PC-9 (cell line): ENCODE data around the gene SDK1. TPM values are rescaled to one million over a fixed set of nuclear protein-coding genes. Genes with fewer than 3 reads are reported as not detected.

ENCODE experiments used
- BruUV-seq: library from RNA; stranded (reverse); fragments of 400-500 nt; replicated peaks from 2 replicates; lab custom pipeline; 2021; lab: Mats Ljungman, UMichigan
- CTCF ChIA-PET: fragments of 300-600 bp; sonication (Branson Sonifier 250); formaldehyde crosslinking; loops from one replicate; lab custom pipeline; 2022; ENCODE audit warnings: antibody characterized with exemption; lab: Charles Lee
- POLR2A ChIA-PET: fragments of 300-600 bp; sonication (Branson Sonifier 250); formaldehyde crosslinking; loops from one replicate; lab custom pipeline; 2022; ENCODE audit warnings: antibody characterized with exemption; ENCODE audit not compliant: unreplicated experiment; lab: Charles Lee
- DNase-seq, 2 experiments: peaks; one replicate each; pipeline versions ENCODE4 v3.0.0 to v3.0.0-alpha.2; 2015 to 2022; ENCODE audit warnings: mixed read lengths in 1 of 2
- H2AFZ ChIP-seq: fragments of 200-600 bp; sonication (generic); 2 replicates; pipeline ENCODE4 v1.8.1; 2017; ENCODE audit warnings: antibody characterized with exemption
- H3F3A ChIP-seq: fragments of 200-600 bp; sonication (generic); 2 replicates; pipeline ENCODE4 v1.8.1; 2017; ENCODE audit warnings: antibody characterized with exemption, mild to moderate bottlenecking, low read depth; ENCODE audit not compliant: insufficient read depth
- H3K27ac ChIP-seq: fragments of 200-600 bp; sonication (generic); 2 replicates; pipeline ENCODE4 v1.6.1; 2016; ENCODE audit warnings: mixed run types
- H3K27me3 ChIP-seq: fragments of 200-600 bp; sonication (generic); 2 replicates; pipeline ENCODE4 v1.6.1; 2016; ENCODE audit warnings: low read depth, mixed run types; ENCODE audit not compliant: insufficient read depth
- H3K36me3 ChIP-seq: fragments of 200-600 bp; sonication (generic); 2 replicates; pipeline ENCODE4 v1.6.1; 2016; ENCODE audit warnings: low read depth, mixed run types
- H3K4me1 ChIP-seq: fragments of 200-600 bp; sonication (generic); replicated peaks from 2 replicates; pipeline ENCODE4 v1.6.1; 2016; ENCODE audit warnings: mixed run types; ENCODE audit not compliant: insufficient read depth
- H3K4me2 ChIP-seq: fragments of 200-600 bp; sonication (generic); 2 replicates; pipeline ENCODE4 v1.6.1; 2017; ENCODE audit warnings: mixed run types
- H3K4me3 ChIP-seq: fragments of 200-600 bp; sonication (generic); 2 replicates; pipeline ENCODE4 v1.6.1; 2016; ENCODE audit warnings: mixed run types
- H3K79me2 ChIP-seq: fragments of 200-600 bp; sonication (generic); 2 replicates; pipeline ENCODE4 v1.6.1; 2017; ENCODE audit warnings: low read depth, mixed run types
- H3K9me2 ChIP-seq: fragments of 200-600 bp; sonication (generic); 2 replicates; pipeline ENCODE4 v1.8.1; 2017; ENCODE audit warnings: mild to moderate bottlenecking; ENCODE audit not compliant: insufficient read depth
- H3K9me3 ChIP-seq: fragments of 200-600 bp; sonication (generic); 2 replicates; pipeline ENCODE4 v1.8.1; 2016; ENCODE audit warnings: low read depth; ENCODE audit not compliant: insufficient read depth
- H4K20me1 ChIP-seq: fragments of 200-600 bp; sonication (generic); 2 replicates; pipeline ENCODE4 v1.8.1; 2017; ENCODE audit not compliant: insufficient read depth
- CTCF ChIP-seq: fragments of 200-600 bp; sonication (generic); conservative IDR thresholded peaks from 2 replicates; pipeline ENCODE4 v1.6.1; 2017; ENCODE audit warnings: mixed run types, antibody characterized with exemption, mild to moderate bottlenecking, moderate library complexity
- EZH2 ChIP-seq: fragments of 200-600 bp; sonication (generic); IDR thresholded peaks from 2 replicates; pipeline ENCODE4 v1.8.0; 2017; ENCODE audit warnings: antibody characterized with exemption, low read depth
- intact Hi-C: fragments of 100-400 bp; cut with micrococcal nuclease; formaldehyde crosslinking; loops from one replicate; pipeline ENCODE4 v1.10.0; 2022; ENCODE audit not compliant: unreplicated experiment
- total RNA-seq: library from RNA; stranded (reverse); gene quantifications from 2 replicates; pipeline ENCODE4 v1.2.3, GENCODE V29; 2021

SDK1 gene
- total RNA-seq, 1 experiment from 2014 or later, result not detected

- intact Hi-C loops, result no loop called here
- Histone ChIP-seq H3K4me1 (no peaks in the 10 kb centered on the region), H3K27me3 (peaks cover 25% of the 10 kb centered on the region), H3K9me2 (no peaks in the 10 kb centered on the region), H3K36me3 (no peaks in the 10 kb centered on the region), H3K4me2 (no peak overlapping the region), H3K4me3 (no peak overlapping the region), H3K79me2 (no peaks in the 10 kb centered on the region), H3K27ac (no peak overlapping the region), H3F3A (no peaks in the 10 kb centered on the region), H4K20me1 (no peaks in the 10 kb centered on the region), H2AFZ (no peak overlapping the region), H3K9me3 (no peaks in the 10 kb centered on the region)
- no peak for TF ChIP-seq EZH2
- TF ChIP-seq CTCF, result no peak
- no peak for DNase-seq
- CTCF ChIA-PET, result no interaction called here
- no TSS peak for BruUV-seq
- POLR2A ChIA-PET, result no interaction called here
Measured at GRCh38 chr7:3338161-3338560, 37.1 kb downstream of the SDK1 start.

GRCh38 chr7:3345699-3346481 lies 44.8 kb downstream of the SDK1 start:
- Histone ChIP-seq H4K20me1 (no peaks in the 10 kb centered on the region), H3K4me1 (no peaks in the 10 kb centered on the region), H3K27me3 (peaks cover 30% of the 10 kb centered on the region), H3K27ac (no peak overlapping the region), H3K9me3 (no peaks in the 10 kb centered on the region), H2AFZ (no peak overlapping the region), H3K4me2 (no peak overlapping the region), H3K4me3 (no peak overlapping the region), H3K9me2 (no peaks in the 10 kb centered on the region), H3K36me3 (no peaks in the 10 kb centered on the region), H3F3A (no peaks in the 10 kb centered on the region), H3K79me2 (no peaks in the 10 kb centered on the region)
- no peak for DNase-seq
- ChIA-PET CTCF (no interaction called here), POLR2A (no interaction called here)
- no TSS peak for BruUV-seq
- intact Hi-C loops, result no loop called here
- TF ChIP-seq CTCF, result no peak

GRCh38 chr7:3349126-3349525 lies 48.1 kb downstream of the SDK1 start:
- H3K4me1 ChIP-seq, result no peaks in the 10 kb centered on the region
- no peak overlapping the region for H2AFZ ChIP-seq
- intact Hi-C loops, result no loop called here
- no peak overlapping the region for H3K4me2 ChIP-seq
- H3K4me3 ChIP-seq, result no peak overlapping the region
- BruUV-seq, result no TSS peak
- no peak for DNase-seq
- TF ChIP-seq CTCF (no peak), EZH2 (no peak)
- H3K9me3 ChIP-seq, result no peaks in the 10 kb centered on the region
- no peaks in the 10 kb centered on the region for H3K9me2 ChIP-seq
- H3F3A ChIP-seq, result no peaks in the 10 kb centered on the region
- H4K20me1 ChIP-seq, result no peaks in the 10 kb centered on the region
- ChIA-PET CTCF (no interaction called here), POLR2A (interaction anchor here (0.6 kb wide), 1 partner anchor 22 kb away, joined by 7 read pairs; no protein-coding TSS in a partner anchor)
- peaks cover 20% of the 10 kb centered on the region for H3K27me3 ChIP-seq
- no peaks in the 10 kb centered on the region for H3K36me3 ChIP-seq
- H3K79me2 ChIP-seq, result no peaks in the 10 kb centered on the region
- H3K27ac ChIP-seq, result no peak overlapping the region
